GM18508 (cell line): ENCODE measurements around the gene ZNF490.
"Not testable (repeated sequence)": the region's sequence is repeated elsewhere in the genome, so short reads cannot be mapped to it uniquely, and the experiment has no call there.

Experiments
- ATAC-seq: cut with Tn5 transposase; IDR thresholded peaks from one replicate; pipeline ENCODE4 v1.9.1; 2021; ENCODE audit warnings: moderate number of reproducible peaks; ENCODE audit not compliant: insufficient read depth, unreplicated experiment

Gene ZNF490

GRCh38 chr19:12610540-12611360 lies at the start of gene ZNF490, which contains the start of gene ZNF791:
TSS of gene ZNF490 (minus strand) at chr19:12610813. CDS start at chr19:12610680, 133 bp downstream.
TSS of gene ZNF791 (plus strand) at chr19:12610920. CDS start at chr19:12611080, 160 bp downstream.
- peak; percentile 39 for ATAC-seq

GRCh38 chr19:12657966-12658365 lies 47.4 kb upstream of the ZNF490 start:
- ATAC-seq, result no peak

DNA sequence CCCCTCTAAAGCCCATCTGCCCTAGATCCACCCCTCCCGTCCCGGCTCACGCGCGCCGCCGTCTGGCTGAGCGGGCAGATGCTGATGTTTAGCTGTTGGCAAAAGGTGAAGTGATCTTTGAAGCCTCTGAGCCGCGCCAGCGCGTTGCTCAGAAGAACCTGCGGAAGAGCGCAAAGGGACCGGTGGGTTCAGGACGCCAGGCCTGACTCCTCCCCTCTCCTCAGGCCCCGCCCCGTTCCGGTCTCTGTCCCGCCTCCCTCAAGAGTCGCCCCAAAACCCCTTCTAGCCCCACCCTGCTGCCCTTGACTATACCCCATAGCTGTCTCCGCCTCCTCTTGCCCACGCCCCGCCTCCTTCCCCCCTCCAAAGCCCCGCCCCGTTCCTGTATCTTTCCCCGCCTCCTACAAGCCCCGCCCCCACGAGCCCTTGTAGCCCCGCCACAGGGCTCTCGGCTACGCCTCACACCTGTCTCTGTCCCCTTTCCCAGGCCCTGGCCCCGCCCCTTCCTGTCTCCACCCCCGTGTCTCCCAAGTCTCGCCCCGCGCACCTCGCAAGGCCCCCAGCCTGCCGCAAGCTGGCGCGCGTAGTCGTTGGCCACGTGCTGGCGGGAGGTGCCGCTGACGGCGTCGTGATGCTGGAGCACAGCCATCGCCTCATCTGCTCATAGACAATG lies 46.4 kb upstream of the ZNF490 start:
- no peak for ATAC-seq

DNA sequence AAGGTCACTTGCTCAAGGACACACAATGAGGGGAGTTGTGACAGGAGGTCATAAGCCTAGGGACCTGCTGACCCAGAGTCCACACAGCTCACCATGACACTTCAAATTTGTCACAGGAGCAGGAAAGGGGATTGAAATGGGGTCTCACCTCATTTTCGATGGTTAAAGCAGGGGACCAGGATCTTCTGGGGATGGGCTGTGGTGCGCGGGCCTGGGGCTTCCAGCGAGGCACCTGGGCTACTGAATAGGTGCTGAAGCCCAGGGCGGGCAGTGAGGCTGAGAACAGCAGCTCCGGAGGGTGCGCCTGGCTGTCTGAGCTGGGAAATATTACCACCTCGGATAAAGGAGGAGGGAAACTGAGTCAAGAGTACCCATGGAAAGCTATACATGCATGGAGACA lies 44.9 kb upstream of the ZNF490 start:
- no peak for ATAC-seq

GRCh38 chr19:12652219-12652618 lies 41.6 kb upstream of the ZNF490 start:
- ATAC-seq, result no peak

DNA sequence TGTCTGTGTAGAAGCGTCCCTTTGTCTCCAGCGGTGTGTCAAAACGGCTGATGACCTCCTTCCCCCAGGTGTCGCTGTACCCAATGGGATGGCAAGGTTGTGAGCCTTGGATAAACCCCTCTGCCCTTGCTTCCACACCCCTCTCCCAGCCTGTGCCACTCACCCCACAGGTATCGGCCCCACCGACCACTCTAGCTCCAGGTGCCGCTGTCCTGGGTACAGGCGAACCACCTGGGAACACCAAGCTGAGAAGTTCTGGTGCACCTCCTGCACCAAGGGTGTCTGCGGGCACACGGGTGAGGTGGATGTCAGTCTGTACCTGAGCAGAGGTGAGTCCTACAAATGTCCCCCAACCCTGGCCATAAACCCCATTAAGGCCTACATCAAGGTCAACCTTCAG lies 39.3 kb upstream of the ZNF490 start:
- no peak for ATAC-seq

DNA sequence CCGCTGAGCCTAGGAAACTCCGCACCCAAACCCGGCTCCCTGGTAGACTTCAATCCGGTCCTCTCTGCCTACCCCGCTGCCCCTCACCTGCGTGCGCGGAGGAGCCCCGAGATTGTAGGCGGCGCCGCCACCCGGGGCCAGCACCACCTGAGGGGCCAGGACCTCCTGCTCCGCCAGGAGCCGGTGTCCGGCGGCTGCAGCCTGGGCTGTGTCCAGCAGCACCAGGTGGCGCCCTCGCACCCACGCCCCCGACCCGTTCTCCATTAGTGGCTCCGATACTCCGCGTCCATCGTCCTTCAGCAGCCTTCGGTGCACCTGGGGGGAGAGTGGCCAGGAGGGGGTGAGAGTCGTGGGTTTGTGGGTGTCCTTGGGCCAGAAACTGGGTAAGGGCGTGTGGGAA lies 37.5 kb upstream of the ZNF490 start:
- ATAC-seq, result no peak

- no peak for ATAC-seq
These were observed 37.0 kb upstream of the ZNF490 start for GRCh38 chr19:12647490-12648071.

GRCh38 chr19:12647047-12647446 lies 36.4 kb upstream of the ZNF490 start:
- no peak for ATAC-seq

- no peak for ATAC-seq
These were observed 35.9 kb upstream of the ZNF490 start for GRCh38 chr19:12646551-12646950.

GRCh38 chr19:12643716-12644115 lies 33.1 kb upstream of the ZNF490 start:
- ATAC-seq, result not testable (repeated sequence)

GRCh38 chr19:12642506-12642905 lies 31.9 kb upstream of the ZNF490 start:
- ATAC-seq, result no peak

GRCh38 chr19:12641456-12641855 lies 30.8 kb upstream of the ZNF490 start:
- no peak for ATAC-seq

DNA sequence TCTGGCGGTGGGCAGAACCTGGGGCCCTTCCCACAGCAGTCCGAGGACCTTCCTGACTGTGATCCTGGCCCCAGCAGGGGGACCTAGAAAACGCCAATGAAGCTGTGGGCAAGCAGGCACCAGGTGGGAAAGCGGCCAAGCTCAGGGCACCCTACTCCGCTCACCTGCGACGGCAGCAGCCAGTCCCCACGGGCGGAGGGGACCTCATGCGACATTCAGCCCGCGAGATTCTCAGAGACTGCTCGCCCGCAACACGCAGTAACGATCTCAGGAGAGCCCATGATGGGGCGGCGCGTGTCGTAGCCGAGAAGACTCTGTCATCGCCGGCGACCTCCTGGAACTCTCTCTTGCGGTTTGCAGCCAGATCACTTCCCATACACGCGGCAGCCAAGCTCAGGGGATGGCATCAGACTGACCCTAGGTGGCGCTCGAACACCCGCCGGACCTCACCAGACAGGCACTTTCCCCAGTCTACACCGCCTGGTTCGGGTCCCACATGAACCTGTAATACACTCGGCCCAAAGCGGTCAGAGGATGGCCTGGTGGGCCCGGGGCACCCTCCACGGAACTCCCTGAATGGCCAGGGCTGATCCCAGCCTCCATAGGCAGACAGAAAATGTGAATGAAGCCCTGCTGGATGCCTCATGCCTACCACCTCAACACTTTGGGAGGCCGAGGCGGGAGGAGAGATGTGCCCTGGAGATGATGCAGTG lies 29.4 kb upstream of the ZNF490 start:
- ATAC-seq, result no peak

- ATAC-seq, result no peak
These were observed 28.1 kb upstream of the ZNF490 start for GRCh38 chr19:12638611-12639182.

GRCh38 chr19:12636631-12637030 lies 26.0 kb upstream of the ZNF490 start:
- no peak for ATAC-seq

GRCh38 chr19:12629215-12629614 lies 18.6 kb upstream of the ZNF490 start:
- ATAC-seq, result no peak

- ATAC-seq, result no peak
These were observed 17.7 kb upstream of the ZNF490 start for GRCh38 chr19:12628040-12629022.

DNA sequence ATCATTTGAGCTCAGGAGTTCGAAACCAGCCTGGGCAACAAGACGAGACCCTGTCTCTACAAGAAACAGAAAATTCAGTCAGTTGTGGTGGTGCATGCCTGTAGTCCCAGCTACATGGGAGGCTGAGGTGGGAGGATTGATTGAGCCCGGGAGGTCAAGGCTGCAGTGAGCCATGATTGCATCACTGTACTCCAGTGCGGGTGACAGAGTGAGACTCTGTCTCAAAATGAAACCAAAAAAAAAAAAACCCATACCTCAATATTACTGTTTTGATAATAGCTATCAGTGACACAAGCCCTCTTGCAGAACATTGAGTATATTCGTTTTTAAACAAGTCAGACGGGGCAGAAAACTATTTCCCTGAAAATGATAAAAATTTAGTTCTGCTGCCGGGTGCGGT lies 16.3 kb upstream of the ZNF490 start:
- no peak for ATAC-seq
